GM21723 (cell line): ENCODE measurements around the gene KCNB1.

Source experiments
- ATAC-seq: cut with Tn5 transposase; IDR thresholded peaks from one replicate; pipeline ENCODE4 v1.9.1; 2021; ENCODE audit warnings: mild to moderate bottlenecking, moderate library complexity; ENCODE audit not compliant: unreplicated experiment

KCNB1 gene

GRCh38 chr20:49360242-49360968, 122.1 kb downstream of the KCNB1 start:
- no peak for ATAC-seq

- no peak for ATAC-seq
Measured at GRCh38 chr20:49356676-49357075, 125.8 kb downstream of the KCNB1 start.

- ATAC-seq, result no peak
Measured at GRCh38 chr20:49354673-49355072, 127.8 kb downstream of the KCNB1 start.

- no peak for ATAC-seq
Measured at GRCh38 chr20:49353348-49353747, 129.1 kb downstream of the KCNB1 start.

- ATAC-seq, result no peak
Measured at GRCh38 chr20:49352751-49353150, 129.7 kb downstream of the KCNB1 start.

- no peak for ATAC-seq
Measured at GRCh38 chr20:49351775-49352174, 130.7 kb downstream of the KCNB1 start.

GRCh38 chr20:49349694-49350252, 132.7 kb downstream of the KCNB1 start:
- ATAC-seq, result no peak

- ATAC-seq, result no peak
Measured at GRCh38 chr20:49349078-49349477, 133.4 kb downstream of the KCNB1 start.

GRCh38 chr20:49348563-49348962, 133.9 kb downstream of the KCNB1 start:
- ATAC-seq, result no peak

GRCh38 chr20:49347156-49347555, 135.3 kb downstream of the KCNB1 start:
- no peak for ATAC-seq

GRCh38 chr20:49346682-49347081, 135.8 kb downstream of the KCNB1 start:
- no peak for ATAC-seq

GRCh38 chr20:49345524-49345923, 136.9 kb downstream of the KCNB1 start:
- no peak for ATAC-seq

- no peak for ATAC-seq
Measured at GRCh38 chr20:49344975-49345374, 137.5 kb downstream of the KCNB1 start.

- no peak for ATAC-seq
Measured at GRCh38 chr20:49344140-49344539, 138.3 kb downstream of the KCNB1 start.

GRCh38 chr20:49343246-49343645, 139.2 kb downstream of the KCNB1 start:
- no peak for ATAC-seq

GRCh38 chr20:49340161-49340966, 142.1 kb downstream of the KCNB1 start:
- ATAC-seq, result no peak

- ATAC-seq, result no peak
Measured at GRCh38 chr20:49339123-49339522, 143.3 kb downstream of the KCNB1 start.

GRCh38 chr20:49338061-49338460, 144.4 kb downstream of the KCNB1 start:
- ATAC-seq, result no peak

GRCh38 chr20:49337357-49337756, 145.1 kb downstream of the KCNB1 start:
- no peak for ATAC-seq

- ATAC-seq, result no peak
Measured at GRCh38 chr20:49336786-49337185, 145.7 kb downstream of the KCNB1 start.

GRCh38 chr20:49335476-49335875, 147.0 kb downstream of the KCNB1 start:
- no peak for ATAC-seq
